Stromal cell of bone marrow (primary cell): ENCODE measurements around the gene RAD9A.
"Not testable (repeated sequence)": the region's sequence is repeated elsewhere in the genome, so short reads cannot be mapped to it uniquely, and the experiment has no call there.

Experiments
- DNase-seq: peaks from one replicate; pipeline ENCODE4 v3.0.0-alpha.2; 2012; ENCODE audit warnings: low read depth

Gene RAD9A

DNA sequence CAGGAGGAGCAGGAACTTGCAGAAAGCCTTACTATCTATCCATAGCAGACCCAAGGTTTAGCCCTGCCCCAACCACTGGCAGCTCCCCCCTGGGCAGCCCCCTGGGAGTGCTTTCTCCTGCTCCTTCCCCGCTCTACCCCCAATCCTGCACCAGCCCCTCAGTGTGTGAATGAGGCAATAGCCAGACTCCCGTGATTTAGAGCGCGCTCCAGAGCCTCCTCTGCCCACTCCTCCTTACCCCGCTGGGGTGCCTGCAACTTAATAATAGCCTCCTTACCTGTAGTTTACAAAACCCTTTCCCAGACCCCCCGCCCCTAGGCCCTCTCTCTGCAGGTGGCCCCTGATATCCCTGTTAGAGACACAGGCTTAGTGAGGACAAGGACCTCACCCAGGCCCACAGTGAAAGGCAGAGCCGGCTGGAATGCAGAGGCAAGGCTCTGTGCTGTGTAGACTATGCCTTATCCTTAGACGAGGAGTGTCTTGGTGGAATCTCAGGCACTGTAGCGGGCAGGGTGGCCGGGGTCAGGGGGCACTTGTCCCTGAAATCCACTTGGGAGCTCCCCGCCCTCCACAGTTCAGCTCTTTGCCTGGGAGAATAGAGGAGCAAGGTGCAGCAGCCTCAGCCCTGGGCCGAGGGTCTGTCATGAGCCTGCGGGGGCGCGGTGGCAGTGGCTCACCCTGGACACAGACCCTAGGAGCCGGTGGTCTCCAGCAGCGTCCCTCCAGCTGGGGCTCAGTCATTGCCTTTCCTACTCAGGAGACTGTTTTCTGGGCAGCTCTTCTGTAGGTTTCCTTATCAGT lies 19.4 kb downstream of the RAD9A start:
- DNase-seq: no peak

DNA sequence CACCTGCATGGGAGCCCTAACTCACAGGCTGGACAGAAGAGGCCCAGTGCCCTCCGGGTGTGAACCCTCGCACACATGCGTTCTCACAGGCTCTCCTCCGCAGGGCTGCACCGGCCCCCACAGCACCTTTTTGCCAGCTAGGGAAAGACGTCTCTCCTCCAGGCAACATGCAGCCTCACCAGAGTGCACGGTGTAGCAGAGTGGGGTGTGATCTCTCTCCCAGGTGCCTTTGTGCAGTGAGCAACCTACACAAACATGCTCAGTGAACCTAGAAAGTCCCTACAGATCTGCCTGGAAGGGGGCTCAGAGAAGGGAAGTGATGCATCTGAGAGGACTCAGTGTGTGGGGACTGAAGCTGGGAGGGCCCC lies 20.0 kb downstream of the RAD9A start:
- DNase-seq: no peak

DNA sequence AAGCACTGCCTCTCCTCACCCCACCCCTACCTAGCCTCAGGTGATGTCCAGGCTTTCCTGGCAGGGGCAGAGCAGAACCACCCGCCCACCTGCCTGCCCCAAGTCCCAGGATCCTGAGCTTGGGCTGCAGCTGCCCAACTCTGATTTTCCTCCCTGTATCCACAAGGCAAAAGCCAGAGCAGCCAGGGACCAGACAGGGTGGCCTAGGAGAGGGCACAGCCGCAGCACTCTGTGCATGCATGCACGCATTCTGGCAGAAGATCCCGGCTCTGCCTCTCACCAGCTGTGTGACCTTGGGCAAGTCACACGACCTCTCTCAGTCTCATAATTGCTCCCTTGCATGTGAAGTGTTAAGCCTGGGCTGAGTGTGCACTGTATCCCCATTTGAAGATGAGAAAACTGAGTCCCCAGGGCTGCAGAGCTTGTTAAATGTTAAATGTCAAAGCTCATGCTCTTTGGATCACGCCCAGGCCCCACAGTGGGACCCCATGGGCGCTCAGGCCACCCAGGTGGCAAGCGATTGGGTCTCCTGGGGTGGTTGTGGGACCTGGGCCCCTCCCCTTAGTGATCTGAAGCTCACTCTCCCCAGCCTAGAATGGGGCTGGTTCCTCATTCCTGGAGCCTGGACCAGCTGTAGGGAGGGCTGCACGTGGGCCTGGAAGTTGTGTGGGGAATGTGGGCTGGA lies 20.9 kb downstream of the RAD9A start:
- no peak for DNase-seq

GRCh38 chr11:67413266-67413849 lies 21.6 kb downstream of the RAD9A start:
- DNase-seq: no peak

GRCh38 chr11:67415501-67416304 lies 23.9 kb downstream of the RAD9A start, which contains the start of gene CARNS1:
Gene CARNS1 (plus strand): TSS chr11:67415678. CDS start chr11:67416200, 522 bp downstream.
- no peak for DNase-seq

DNA sequence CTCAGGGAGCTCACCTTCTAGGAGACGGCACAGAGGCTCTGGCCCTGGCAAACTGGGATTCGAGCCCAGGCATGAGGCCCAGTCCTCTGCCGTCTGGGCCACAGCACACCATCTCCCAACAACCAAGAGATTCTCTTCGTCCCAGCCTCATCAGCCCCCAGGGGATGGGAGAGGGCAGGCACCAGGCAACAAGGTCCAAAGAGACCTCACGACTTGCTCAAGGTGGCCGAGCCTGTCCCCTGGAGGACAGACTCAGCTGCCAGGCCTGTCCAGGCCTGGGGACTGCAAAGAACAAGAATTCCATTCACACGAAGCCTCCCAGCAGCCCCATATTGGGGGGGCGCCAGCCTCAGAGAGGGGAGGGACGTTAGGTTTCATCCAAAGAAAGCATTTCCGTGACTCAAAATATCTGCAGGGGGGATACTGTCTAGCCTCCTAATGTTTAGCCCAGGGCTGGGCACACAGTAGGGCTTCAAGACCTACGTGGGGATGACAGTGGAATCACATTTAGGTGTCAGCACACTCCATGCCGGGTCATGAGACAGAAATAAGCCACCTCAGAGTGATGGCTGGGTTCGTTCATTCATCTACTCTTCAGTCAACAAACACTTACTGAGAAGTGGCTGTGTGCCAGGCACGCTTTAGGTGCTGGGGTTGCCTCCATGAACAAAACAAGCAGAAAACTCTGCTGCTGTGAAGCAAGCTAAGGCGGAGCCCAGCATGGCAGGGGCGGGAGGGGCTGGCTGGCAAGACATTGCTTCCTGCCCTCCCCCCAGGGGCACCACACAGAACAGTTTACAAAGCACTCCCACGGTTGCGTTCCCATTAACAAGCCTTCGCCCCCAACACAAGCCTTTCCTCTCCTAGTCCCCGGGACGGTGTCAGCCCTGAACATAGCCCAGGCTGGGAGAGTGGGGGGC lies 24.9 kb downstream of the RAD9A start:
- no peak for DNase-seq

DNA sequence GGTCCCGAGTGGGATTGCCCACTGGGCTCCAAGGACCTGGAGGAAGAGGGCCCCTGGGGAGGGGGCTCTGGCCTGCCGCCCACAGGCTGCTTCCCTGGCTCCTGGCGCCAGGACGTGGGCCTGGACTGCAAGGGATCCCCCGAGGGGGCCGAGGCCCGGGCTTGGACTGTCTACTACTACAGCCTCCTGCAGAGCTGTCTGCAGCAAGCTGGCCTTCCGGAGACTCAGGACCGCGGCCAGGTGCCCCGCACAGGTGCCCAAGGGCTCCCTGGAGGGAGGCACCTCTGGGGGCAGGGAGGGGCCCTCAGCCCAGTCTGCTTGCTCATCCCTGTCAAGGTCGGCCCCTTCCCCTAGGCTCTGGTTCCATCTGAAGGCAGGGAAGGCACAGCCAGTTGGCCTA lies 25.6 kb downstream of the RAD9A start:
- no peak for DNase-seq

DNA sequence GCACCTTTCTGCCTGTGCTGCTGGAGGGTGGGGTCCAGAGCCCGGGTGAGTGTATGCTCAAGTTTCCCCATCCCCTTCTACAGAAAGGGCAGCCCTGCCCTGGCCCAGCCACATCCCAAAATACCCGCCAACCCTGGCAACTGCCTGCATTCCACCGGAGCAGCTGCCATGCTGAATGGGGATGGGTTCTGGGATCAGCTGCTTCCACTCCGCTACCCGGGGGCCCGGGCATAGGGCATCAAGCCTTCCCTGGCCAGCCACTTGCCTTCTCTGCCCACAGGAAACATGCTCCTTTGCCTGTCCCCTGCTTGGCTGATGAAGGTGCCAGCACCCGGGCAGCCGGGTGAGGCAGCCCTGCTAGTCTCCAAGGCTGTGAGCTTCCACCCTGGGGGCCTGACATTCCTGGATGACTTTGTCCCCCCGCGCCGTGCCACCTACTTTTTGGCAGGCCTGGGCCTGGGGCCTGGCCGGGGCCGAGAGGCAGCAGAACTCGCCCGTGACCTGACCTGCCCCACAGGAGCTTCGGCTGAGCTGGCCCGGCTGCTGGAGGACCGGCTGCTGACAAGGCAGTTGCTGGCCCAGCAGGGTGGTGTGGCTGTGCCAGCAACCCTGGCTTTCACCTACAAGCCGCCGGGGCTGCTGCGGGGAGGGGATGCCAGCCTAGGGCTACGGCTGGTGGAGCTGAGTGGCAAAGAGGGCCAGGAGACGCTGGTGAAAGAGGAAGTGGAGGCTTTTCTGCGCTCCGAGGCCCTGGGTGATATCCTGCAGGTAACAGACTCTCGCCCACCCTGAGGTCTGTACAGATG lies 26.9 kb downstream of the RAD9A start:
- DNase-seq: no peak

- DNase-seq: no peak
Measured at GRCh38 chr11:67419325-67420049, 27.7 kb downstream of the RAD9A start.

DNA sequence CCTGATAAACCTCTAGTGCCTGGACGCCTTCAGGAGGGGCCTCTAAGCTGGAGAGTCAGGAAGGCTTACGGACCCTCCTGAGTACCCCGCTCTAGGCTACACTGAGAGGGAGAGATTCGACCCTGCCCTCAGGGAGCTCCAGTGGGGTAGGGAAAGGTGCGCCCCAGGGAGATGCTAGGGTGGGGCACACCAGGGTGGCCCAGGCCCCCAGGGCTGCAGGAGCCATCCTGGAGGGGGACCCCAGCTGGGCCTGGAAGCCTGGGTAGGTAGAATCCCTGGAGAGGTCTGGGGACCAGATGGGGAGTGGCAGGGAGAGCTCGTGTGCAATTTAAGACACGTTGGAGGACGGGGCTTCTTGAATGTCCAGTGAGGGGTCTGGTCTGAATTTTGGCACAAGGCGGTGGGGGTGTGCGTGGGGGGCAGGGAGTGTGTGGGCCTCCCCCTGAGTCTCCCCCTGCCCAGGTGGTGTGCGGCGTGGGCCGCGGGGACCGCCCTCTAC lies 28.4 kb downstream of the RAD9A start:
- DNase-seq: no peak

GRCh38 chr11:67420646-67421429 lies 29.1 kb downstream of the RAD9A start:
- DNase-seq: peak; percentile 76

GRCh38 chr11:67421430-67422031 lies 29.7 kb downstream of the RAD9A start:
- no peak for DNase-seq

DNA sequence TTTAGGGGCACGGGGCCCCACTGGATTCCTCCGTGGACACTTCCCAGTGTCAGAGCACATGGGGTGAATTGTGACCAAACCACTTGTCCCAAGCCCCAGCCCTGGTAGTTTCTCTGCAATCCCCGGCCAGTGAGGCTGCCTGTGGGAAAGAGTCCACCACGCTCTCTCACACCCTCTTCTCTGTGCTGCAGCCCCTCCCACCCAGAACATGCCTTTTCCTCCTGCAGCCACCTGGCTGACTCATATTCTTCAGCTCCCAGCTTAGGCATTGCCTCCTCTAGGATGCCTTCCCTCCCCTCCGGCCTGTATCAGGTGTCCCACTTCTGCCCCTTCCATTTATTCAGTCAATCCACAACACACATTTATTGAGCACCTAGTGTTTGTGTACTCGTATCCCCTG lies 31.1 kb downstream of the RAD9A start:
- no peak for DNase-seq

- no peak for DNase-seq
Measured at GRCh38 chr11:67423466-67423865, 31.7 kb downstream of the RAD9A start.

GRCh38 chr11:67423891-67424613 lies 32.3 kb downstream of the RAD9A start:
- no peak for DNase-seq

- not testable (repeated sequence) for DNase-seq
Measured at GRCh38 chr11:67427364-67427859, 35.6 kb downstream of the RAD9A start.
